ENCODE results near the gene PTGFR. TPM values are rescaled to one million over a fixed set of nuclear protein-coding genes. Genes with fewer than 3 reads are reported as not detected.

The PTGFR gene
- total RNA-seq, 2 experiments from 2014 or later, result not detected

GRCh38 chr1:78540048-78540447 lies 49.3 kb downstream of the PTGFR start:
- DNase-seq (ENCODE audit: low spot score), result no peak
- H2AFZ ChIP-seq (ENCODE audit: low read length), result no peak overlapping the region
- no peaks in the 10 kb centered on the region for H3K79me2 ChIP-seq (ENCODE audit: insufficient read depth, low read depth, low read length)
- H3K4me2 ChIP-seq (ENCODE audit: low read length), result no peak overlapping the region
- no peaks in the 10 kb centered on the region for H3K9me3 ChIP-seq (ENCODE audit: low read length)
- no peaks in the 10 kb centered on the region for H3K36me3 ChIP-seq (ENCODE audit: insufficient read depth, low read length)
- H4K20me1 ChIP-seq (ENCODE audit: insufficient read depth, low read length), result 0 out of 2 replicates have a peak, but pooled peaks cover 4% of the 10 kb centered on the region
- no TSS peak for BruUV-seq (replicated peaks)
- no peaks in the 10 kb centered on the region for H3K9me2 ChIP-seq (ENCODE audit: insufficient read depth, low read length)
- TF ChIP-seq EZH2phosphoT487 (IDR thresholded peaks at IDR 0.05; ENCODE audit: borderline replicate concordance, low read depth, low read length), result no peak
- TF ChIP-seq CTCF (conservative IDR thresholded peaks at IDR 0.05; ENCODE audit: low read length), result no peak
- H3K27ac ChIP-seq (ENCODE audit: low read depth, low read length, poor library complexity, severe bottlenecking), result no peak overlapping the region
- no peaks in the 10 kb centered on the region for H3K4me1 ChIP-seq (ENCODE audit: insufficient read depth, low read length, poor library complexity, severe bottlenecking)
- intact Hi-C loops (cut with micrococcal nuclease; ENCODE audit: unreplicated experiment), result no loop called here
- no peak overlapping the region for H3K4me3 ChIP-seq (ENCODE audit: low read depth, low read length, poor library complexity, severe bottlenecking)
- CTCF ChIA-PET (ENCODE audit: unreplicated experiment), result no interaction called here
- POLR2A ChIA-PET, result no interaction called here

- Histone ChIP-seq H3K9me3 (ENCODE audit: low read length) (no peaks in the 10 kb centered on the region), H4K20me1 (ENCODE audit: insufficient read depth, low read length) (0 out of 2 replicates have a peak, but pooled peaks cover under 1% of the 10 kb centered on the region), H3K9me2 (ENCODE audit: insufficient read depth, low read length) (no peaks in the 10 kb centered on the region), H2AFZ (ENCODE audit: low read length) (no peak overlapping the region), H3K4me2 (ENCODE audit: low read length) (no peak overlapping the region), H3K4me1 (ENCODE audit: insufficient read depth, low read length, poor library complexity, severe bottlenecking) (no peaks in the 10 kb centered on the region), H3K27ac (ENCODE audit: low read depth, low read length, poor library complexity, severe bottlenecking) (no peak overlapping the region), H3K79me2 (ENCODE audit: insufficient read depth, low read depth, low read length) (no peaks in the 10 kb centered on the region), H3K36me3 (ENCODE audit: insufficient read depth, low read length) (no peaks in the 10 kb centered on the region), H3K4me3 (ENCODE audit: low read depth, low read length, poor library complexity, severe bottlenecking) (no peak overlapping the region)
- ChIA-PET CTCF (ENCODE audit: unreplicated experiment) (no interaction called here), POLR2A (interaction anchor here (0.7 kb wide), 2 partner anchors 143 to 287 kb away, joined by 3 to 4 read pairs; no protein-coding TSS in a partner anchor)
- no TSS peak for BruUV-seq (replicated peaks)
- DNase-seq (ENCODE audit: low spot score), result no peak
- intact Hi-C loops (cut with micrococcal nuclease; ENCODE audit: unreplicated experiment), result no loop called here
- TF ChIP-seq CTCF (conservative IDR thresholded peaks at IDR 0.05; ENCODE audit: low read length), result no peak
Measured at GRCh38 chr1:78541479-78541878, 50.7 kb downstream of the PTGFR start.

GRCh38 chr1:78543941-78544643 lies 53.3 kb downstream of the PTGFR start:
- H3K9me2 ChIP-seq (ENCODE audit: insufficient read depth, low read length), result no peaks in the 10 kb centered on the region
- no peaks in the 10 kb centered on the region for H3K79me2 ChIP-seq (ENCODE audit: insufficient read depth, low read depth, low read length)
- no peak for TF ChIP-seq EZH2phosphoT487 (IDR thresholded peaks at IDR 0.05; ENCODE audit: borderline replicate concordance, low read depth, low read length)
- no peak for TF ChIP-seq CTCF (conservative IDR thresholded peaks at IDR 0.05; ENCODE audit: low read length)
- H3K4me3 ChIP-seq (ENCODE audit: low read depth, low read length, poor library complexity, severe bottlenecking), result no peak overlapping the region
- BruUV-seq (replicated peaks), result no TSS peak
- no peaks in the 10 kb centered on the region for H3K4me1 ChIP-seq (ENCODE audit: insufficient read depth, low read length, poor library complexity, severe bottlenecking)
- CTCF ChIA-PET (ENCODE audit: unreplicated experiment), result no interaction called here
- H3K36me3 ChIP-seq (ENCODE audit: insufficient read depth, low read length), result no peaks in the 10 kb centered on the region
- no peak overlapping the region for H3K4me2 ChIP-seq (ENCODE audit: low read length)
- no peak overlapping the region for H2AFZ ChIP-seq (ENCODE audit: low read length)
- H3K27ac ChIP-seq (ENCODE audit: low read depth, low read length, poor library complexity, severe bottlenecking), result no peak overlapping the region
- H3K9me3 ChIP-seq (ENCODE audit: low read length), result no peaks in the 10 kb centered on the region
- POLR2A ChIA-PET, result no interaction called here
- no peaks in the 10 kb centered on the region for H4K20me1 ChIP-seq (ENCODE audit: insufficient read depth, low read length)
- intact Hi-C loops (cut with micrococcal nuclease; ENCODE audit: unreplicated experiment), result no loop called here
- no peak for DNase-seq (ENCODE audit: low spot score)

All from OCI-LY7 (cell line).